Breast epithelium (tissue), 4 donors: ENCODE data around the gene PLA2G2D. TPM values are rescaled to one million over a fixed set of nuclear protein-coding genes. Genes with fewer than 3 reads are reported as not detected.
A peak's percentile ranks its signal among the peaks of the same experiment; 100 is the strongest.

Source experiments
- DNase-seq, 2 donors: peaks; one replicate each; pipeline ENCODE4 v3.0.0-alpha.2; 2019; ENCODE audit warnings: low spot score in 2 of 2
- H3K27ac ChIP-seq, 2 donors: fragments of 200-600 bp; sonication (generic) in 1 of 2; one replicate each; pipeline ENCODE4 v1.5.1; 2016 to 2019; ENCODE audit warnings: mild to moderate bottlenecking in 1 of 2
- H3K27me3 ChIP-seq, 2 donors: fragments of 200-600 bp; sonication (generic) in 1 of 2; one replicate each; pipeline versions ENCODE4 v1.5.1 to v1.6.0; 2017 to 2019; ENCODE audit warnings: control low read depth in 1 of 2, mild to moderate bottlenecking in 1 of 2
- H3K36me3 ChIP-seq: fragments of 200-600 bp; one replicate; pipeline ENCODE4 v1.5.1; 2019
- H3K4me1 ChIP-seq, 2 donors: fragments of 200-600 bp; sonication (generic); one replicate each; pipeline ENCODE4 v1.5.1; 2016 to 2019; ENCODE audit warnings: control low read depth in 1 of 2
- H3K4me3 ChIP-seq, 3 donors: fragments of 200-600 bp; sonication (generic); 1 replicate in 2 of 3; 2 replicates in 1 of 3; pipeline ENCODE4 v1.5.1; 2016 to 2019; ENCODE audit warnings: mild to moderate bottlenecking in 3 of 3, moderate library complexity in 2 of 3
- H3K9me3 ChIP-seq, 2 donors: fragments of 200-600 bp; sonication (generic) in 1 of 2; one replicate each; pipeline ENCODE4 v1.5.1; 2016 to 2019; ENCODE audit warnings: control low read depth in 1 of 2
- CTCF ChIP-seq, 3 donors: fragments of 450-650 bp; IDR thresholded peaks; one replicate each; pipeline ENCODE4 v1.5.1; 2016 to 2017; ENCODE audit warnings: antibody characterized with exemption in 3 of 3, mild to moderate bottlenecking in 3 of 3, moderate library complexity in 3 of 3
- POLR2A ChIP-seq: fragments of 450-650 bp; IDR thresholded peaks from one replicate; pipeline ENCODE4 v1.6.1; 2016; ENCODE audit warnings: antibody characterized with exemption, mild to moderate bottlenecking, moderate library complexity
- POLR2AphosphoS5 ChIP-seq, 3 donors: sonication (generic); formaldehyde crosslinking; IDR thresholded peaks; one replicate each; pipeline ENCODE4 v1.6.1; 2017; ENCODE audit warnings: antibody characterized with exemption in 3 of 3
- intact Hi-C: fragments of 100-400 bp; cut with DNase I; formaldehyde crosslinking; loops from one replicate; pipeline ENCODE4 v1.15.1; 2023; ENCODE audit warnings: low total_unique reads
- total RNA-seq, 3 donors: library from RNA; depleted of rRNA; stranded (reverse); fragments of >200 nt; gene quantifications; one replicate each; pipeline ENCODE4 v1.1.0, GENCODE V29; 2016

The PLA2G2D gene
- total RNA-seq, 3 donors from 2014 or later: 0.44 TPM; not detected in 2

GRCh38 chr1:20124456-20125057 is 5.2 kb upstream of the PLA2G2D start:
- no peaks in the 10 kb centered on the region for H3K27me3 ChIP-seq
- peak overlapping the region in 1 of 2 donors; percentile 22 for H3K27ac ChIP-seq
- no peaks in the 10 kb centered on the region for H3K36me3 ChIP-seq
- TF ChIP-seq POLR2AphosphoS5 (IDR thresholded peaks at IDR 0.05) (no peak), POLR2A (no peak), CTCF (IDR thresholded peaks at IDR 0.05) (no peak)
- H3K4me3 ChIP-seq: no peak overlapping the region
- intact Hi-C loops: no loop called here
- H3K4me1 ChIP-seq: peaks cover 0 to 4% of the 10 kb centered on the region in 2 donors
- peak; percentile 42 to 50 for DNase-seq
- H3K9me3 ChIP-seq: no peaks in the 10 kb centered on the region

DNA sequence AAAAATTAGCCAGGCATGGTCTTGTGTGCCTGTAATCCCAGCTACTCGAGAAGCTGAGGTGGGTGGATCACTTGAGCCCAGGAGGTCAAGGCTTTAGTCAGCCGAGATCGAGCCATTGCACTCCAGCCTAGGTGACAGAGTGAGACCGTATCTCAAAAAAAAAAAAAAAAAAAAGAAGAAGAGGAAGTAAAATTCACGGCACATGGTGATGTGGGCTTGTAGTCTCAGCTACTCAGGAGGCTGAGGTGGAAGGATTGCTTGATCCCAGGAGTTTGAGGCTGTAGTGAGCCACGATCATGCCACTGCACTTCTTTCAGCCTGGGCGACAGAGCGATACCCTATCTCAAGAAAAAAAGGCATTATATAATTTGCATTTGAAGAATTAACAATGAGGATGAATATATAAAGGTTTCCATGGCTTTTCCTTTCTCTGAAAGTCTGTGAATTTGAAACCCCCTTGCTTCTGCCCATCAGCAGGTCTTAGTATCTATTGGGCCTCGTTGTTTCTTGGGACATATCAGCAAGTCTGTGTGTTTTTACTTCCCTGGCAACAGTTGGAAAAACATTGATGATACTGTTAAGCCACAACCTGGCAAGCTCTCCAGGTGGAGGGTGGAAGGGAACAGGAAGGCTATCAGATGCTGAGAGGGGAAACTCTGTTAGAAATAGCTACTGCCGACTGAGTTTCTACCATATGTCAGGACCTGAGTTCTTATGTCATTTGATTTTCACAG is 4.6 kb upstream of the PLA2G2D start:
- Histone ChIP-seq H3K36me3 (no peaks in the 10 kb centered on the region), H3K27ac (peak overlapping the region in 1 of 2 donors; percentile 22), H3K4me1 (peaks cover 0 to 4% of the 10 kb centered on the region in 2 donors), H3K9me3 (no peaks in the 10 kb centered on the region), H3K4me3 (no peak overlapping the region), H3K27me3 (no peaks in the 10 kb centered on the region)
- intact Hi-C loops: no loop called here
- no peak for TF ChIP-seq POLR2A
- no peak for TF ChIP-seq POLR2AphosphoS5 (IDR thresholded peaks at IDR 0.05)
- TF ChIP-seq CTCF (IDR thresholded peaks at IDR 0.05): no peak
- no peak for DNase-seq

- no peak overlapping the region for H3K27ac ChIP-seq
These were observed 1.5 kb upstream of the PLA2G2D start for GRCh38 chr1:20120796-20121195.

GRCh38 chr1:20117236-20117635 is 2.1 kb downstream of the PLA2G2D start:
- H3K27me3 ChIP-seq: no peaks in the 10 kb centered on the region
- intact Hi-C loops: no loop called here
- no peaks in the 10 kb centered on the region for H3K4me1 ChIP-seq
- DNase-seq: no peak
- TF ChIP-seq POLR2AphosphoS5 (IDR thresholded peaks at IDR 0.05): no peak
- no peak for TF ChIP-seq POLR2A
- no peak for TF ChIP-seq CTCF (IDR thresholded peaks at IDR 0.05)
- no peaks in the 10 kb centered on the region for H3K9me3 ChIP-seq
- no peak overlapping the region for H3K4me3 ChIP-seq
- no peak overlapping the region for H3K27ac ChIP-seq
- H3K36me3 ChIP-seq: no peaks in the 10 kb centered on the region

More at GRCh38 chr1:20120796-20121195, 1.5 kb upstream of the PLA2G2D start:
- Histone ChIP-seq H3K27me3 (no peaks in the 10 kb centered on the region), H3K4me1 (peaks cover 0 to 4% of the 10 kb centered on the region in 2 donors), H3K9me3 (no peaks in the 10 kb centered on the region), H3K36me3 (no peaks in the 10 kb centered on the region), H3K4me3 (no peak overlapping the region)
- intact Hi-C loops: no loop called here
- no peak for DNase-seq
- no peak for TF ChIP-seq POLR2A

DNA sequence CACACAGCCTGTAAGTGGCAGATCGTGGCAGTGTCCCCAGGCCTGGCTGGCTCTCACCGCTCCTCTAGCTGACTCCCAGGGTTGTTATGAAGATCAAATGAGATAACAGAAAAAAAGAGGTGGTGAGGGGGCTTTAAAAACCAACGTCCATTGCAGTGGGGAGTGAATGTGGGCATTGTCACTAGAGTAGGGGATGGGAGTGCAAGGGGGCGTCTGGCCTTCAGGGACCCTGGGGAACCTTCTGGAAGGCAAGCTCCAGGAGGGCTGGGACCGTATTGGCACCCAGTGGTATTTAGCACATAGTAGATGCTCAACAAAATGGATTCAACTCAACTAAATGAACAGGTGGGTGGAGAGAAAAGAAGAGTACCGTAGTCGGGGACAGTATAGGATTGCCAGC is 3.4 kb downstream of the PLA2G2D start:
- DNase-seq: no peak

More for the DNA sequence above, 3.4 kb downstream of the PLA2G2D start:
- no peak overlapping the region for H3K4me3 ChIP-seq
- no peak for TF ChIP-seq POLR2A
- no peak for TF ChIP-seq CTCF (IDR thresholded peaks at IDR 0.05)
- TF ChIP-seq POLR2AphosphoS5 (IDR thresholded peaks at IDR 0.05): no peak
- H3K36me3 ChIP-seq: no peaks in the 10 kb centered on the region
- H3K27me3 ChIP-seq: no peaks in the 10 kb centered on the region
- no peaks in the 10 kb centered on the region for H3K9me3 ChIP-seq
- H3K4me1 ChIP-seq: no peaks in the 10 kb centered on the region
- intact Hi-C loops: no loop called here
- H3K27ac ChIP-seq: no peak overlapping the region
